WTC11 (cell line): ENCODE measurements around the gene LFNG.

ENCODE experiments used
- FOXJ3 ChIP-seq: sonication (generic); formaldehyde crosslinking; IDR thresholded peaks from 2 replicates; pipeline ENCODE4 v1.9.0; 2021; ENCODE audit warnings: missing genetic modification reagents, mild to moderate bottlenecking, borderline replicate concordance
- TF ChIP-seq, protein P1 (sequence below): fragments of 200-600 bp; IDR thresholded peaks from 2 replicates; pipeline ENCODE4 v1.8.0; 2022; ENCODE audit warnings: antibody characterized with exemption

DNA sequence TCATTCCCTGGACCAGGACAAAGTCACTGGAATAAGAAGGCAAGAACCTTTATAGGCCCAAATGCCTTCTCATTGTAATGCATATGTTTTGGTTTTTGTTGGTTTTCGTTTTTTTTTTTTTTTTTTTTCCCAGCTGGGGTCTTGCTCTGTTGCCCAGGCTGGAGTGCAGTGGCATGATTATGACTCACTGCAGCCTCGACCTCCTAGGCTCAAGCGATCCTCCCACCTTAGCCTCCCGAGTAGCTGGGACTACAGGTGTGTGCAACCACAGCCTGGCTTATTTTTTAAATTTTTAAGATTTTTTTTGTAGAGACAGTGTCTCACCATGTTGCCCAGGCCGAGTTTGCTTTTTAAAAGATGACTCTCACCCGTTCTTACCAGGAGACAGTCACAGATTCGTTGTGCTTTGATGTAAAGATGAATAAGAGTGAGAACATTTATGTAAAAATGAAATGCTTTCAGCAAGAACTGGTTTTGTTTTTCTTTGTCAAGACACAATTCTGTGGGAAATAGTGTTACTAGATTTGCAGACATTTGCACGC, 46.8 kb downstream of the LFNG start:
- no peak for TF ChIP-seq FOXJ3 (CRISPR knock-in tag)
- TF ChIP-seq, protein P1, sequence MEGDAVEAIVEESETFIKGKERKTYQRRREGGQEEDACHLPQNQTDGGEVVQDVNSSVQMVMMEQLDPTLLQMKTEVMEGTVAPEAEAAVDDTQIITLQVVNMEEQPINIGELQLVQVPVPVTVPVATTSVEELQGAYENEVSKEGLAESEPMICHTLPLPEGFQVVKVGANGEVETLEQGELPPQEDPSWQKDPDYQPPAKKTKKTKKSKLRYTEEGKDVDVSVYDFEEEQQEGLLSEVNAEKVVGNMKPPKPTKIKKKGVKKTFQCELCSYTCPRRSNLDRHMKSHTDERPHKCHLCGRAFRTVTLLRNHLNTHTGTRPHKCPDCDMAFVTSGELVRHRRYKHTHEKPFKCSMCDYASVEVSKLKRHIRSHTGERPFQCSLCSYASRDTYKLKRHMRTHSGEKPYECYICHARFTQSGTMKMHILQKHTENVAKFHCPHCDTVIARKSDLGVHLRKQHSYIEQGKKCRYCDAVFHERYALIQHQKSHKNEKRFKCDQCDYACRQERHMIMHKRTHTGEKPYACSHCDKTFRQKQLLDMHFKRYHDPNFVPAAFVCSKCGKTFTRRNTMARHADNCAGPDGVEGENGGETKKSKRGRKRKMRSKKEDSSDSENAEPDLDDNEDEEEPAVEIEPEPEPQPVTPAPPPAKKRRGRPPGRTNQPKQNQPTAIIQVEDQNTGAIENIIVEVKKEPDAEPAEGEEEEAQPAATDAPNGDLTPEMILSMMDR: no peak
